K562 (cell line): ENCODE results near the gene HDGFL2. TPM values are rescaled to one million over a fixed set of nuclear protein-coding genes. Genes with fewer than 3 reads are reported as not detected.

ENCODE experiments used
- ATAC-seq: fragments of 200-7000 bp; cut with Tn5 transposase; 3 replicates; pipeline ENCODE4 v1.9.1; 2020; ENCODE audit warnings: moderate library complexity
- BruUV-seq: library from RNA; stranded (reverse); fragments of 400-500 nt; replicated peaks from 2 replicates; lab custom pipeline; 2021; lab: Mats Ljungman, UMichigan
- CTCF ChIA-PET: fragments of 300-600 bp; formaldehyde crosslinking; extraction: SDS; loops from one replicate; lab custom pipeline; 2021; ENCODE audit warnings: low intra/inter-chr PET ratio; lab: Yijun Ruan, JAX
- POLR2A ChIA-PET: fragments of 300-600, 350-650 bp; sonication (Branson Sonifier 250); formaldehyde crosslinking; extraction: SDS; loops from one replicate; lab custom pipeline; 2021; ENCODE audit warnings: antibody characterized with exemption, inconsistent platforms; lab: Yijun Ruan, JAX
- DNase-seq, 4 experiments: peaks; one replicate each; pipeline versions ENCODE4 v3.0.0 to v3.0.0-alpha.2; 2011 to 2018; ENCODE audit warnings: low spot score in 3 of 4, mixed read lengths in 3 of 4; ENCODE audit errors: extremely low read depth in 1 of 4
- FAIRE-seq: peaks from 2 replicates; lab custom pipeline; 2011; peaks lifted over from hg19 to GRCh38; lab: Jason Lieb, UNC
- H2AFZ ChIP-seq: 2 replicates; pipeline ENCODE4 v1.6.0; 2011; ENCODE audit warnings: low read depth, low read length, control low read depth, inconsistent platforms
- H3K27ac ChIP-seq: fragments of 200-600 bp; 3 replicates; pipeline ENCODE4 v1.8.0; 2011; ENCODE audit warnings: low read depth, mild to moderate bottlenecking, control low read depth, inconsistent platforms, low read length, moderate library complexity, mixed read lengths; ENCODE audit errors: extremely low read depth
- H3K27me3 ChIP-seq, 2 experiments: fragments of 300-600 bp in 1 of 2; 2 replicates in 1 of 2; 3 replicates in 1 of 2; pipeline versions ENCODE4 v1.6.0 to v1.8.0; 2011; ENCODE audit warnings: inconsistent platforms in 2 of 2, low read length in 2 of 2, mild to moderate bottlenecking in 1 of 2, mixed read lengths in 1 of 2, moderate library complexity in 1 of 2; ENCODE audit not compliant: control insufficient read depth in 2 of 2, insufficient read depth in 2 of 2
- H3K36me3 ChIP-seq: fragments of 300-600 bp; 3 replicates; pipeline ENCODE4 v1.8.0; 2011; ENCODE audit warnings: mild to moderate bottlenecking, low read length, inconsistent platforms; ENCODE audit not compliant: control insufficient read depth, insufficient read depth
- H3K4me1 ChIP-seq, 2 experiments: fragments of 200-600 bp in 1 of 2; replicated peaks in 1 of 2; 2 replicates in 1 of 2; 3 replicates in 1 of 2; pipeline versions ENCODE4 v1.5.1 to v1.8.0; 2011; ENCODE audit warnings: inconsistent platforms in 2 of 2, low read length in 2 of 2, mild to moderate bottlenecking in 1 of 2, mixed read lengths in 1 of 2, moderate library complexity in 1 of 2; ENCODE audit not compliant: control insufficient read depth in 2 of 2, insufficient read depth in 2 of 2
- H3K4me2 ChIP-seq: 2 replicates; pipeline ENCODE4 v1.6.1; 2011; ENCODE audit warnings: low read length, control low read depth, inconsistent platforms, mixed read lengths; ENCODE audit not compliant: insufficient read depth
- H3K4me3 ChIP-seq: fragments of 200-600 bp; sonication (generic), shearing (Covaris generic); 2 replicates; pipeline ENCODE4 v1.5.1; 2016; ENCODE audit warnings: control low read depth, inconsistent platforms
- H3K79me2 ChIP-seq: fragments of 200-600 bp; 3 replicates; pipeline ENCODE4 v1.8.0; 2011; ENCODE audit warnings: low read length, inconsistent platforms; ENCODE audit not compliant: control insufficient read depth, insufficient read depth
- H3K9ac ChIP-seq, 2 experiments: 2 replicates each; pipeline versions ENCODE4 v1.6.0 to v1.6.1; 2011; ENCODE audit warnings: low read depth in 2 of 2, low read length in 2 of 2, control low read depth in 1 of 2, inconsistent platforms in 1 of 2, mild to moderate bottlenecking in 1 of 2, mixed read lengths in 1 of 2; ENCODE audit not compliant: insufficient read depth in 1 of 2
- H3K9me1 ChIP-seq: one replicate; pipeline ENCODE4 v1.6.0; 2011; ENCODE audit warnings: inconsistent platforms, mild to moderate bottlenecking, low read length, moderate library complexity; ENCODE audit not compliant: control insufficient read depth, insufficient read depth
- H3K9me3 ChIP-seq: replicated peaks from 2 replicates; pipeline ENCODE4 v1.5.1; 2011; ENCODE audit warnings: low read depth, low read length, inconsistent platforms; ENCODE audit not compliant: control insufficient read depth, insufficient read depth
- H4K20me1 ChIP-seq: replicated peaks from 2 replicates; pipeline ENCODE4 v1.6.1; 2011; ENCODE audit warnings: low read length, inconsistent platforms, mixed read lengths; ENCODE audit not compliant: control insufficient read depth, insufficient read depth
- CREM ChIP-seq: IDR thresholded peaks from 2 replicates; pipeline ENCODE4 v1.6.1; 2014; ENCODE audit warnings: antibody characterized with exemption, low read depth
- IRF2 ChIP-seq: sonication (generic); formaldehyde crosslinking; IDR thresholded peaks from 2 replicates; pipeline ENCODE4 v1.8.1; 2022; ENCODE audit warnings: mild to moderate bottlenecking, missing genetic modification reagents
- L3MBTL2 ChIP-seq: fragments of 450-650 bp; IDR thresholded peaks from 2 replicates; pipeline ENCODE4 v1.6.1; 2016; ENCODE audit warnings: mild to moderate bottlenecking, moderate library complexity
- PTBP1 ChIP-seq: fragments of 200-400 bp; formaldehyde crosslinking; IDR thresholded peaks from 2 replicates; pipeline ENCODE4 v1.6.1; 2017; ENCODE audit warnings: low read depth, low read length
- RAD21 ChIP-seq, 2 experiments: fragments of 250-450 bp in 1 of 2; fragments of 450-650 bp in 1 of 2; sonication (Bioruptor Pico) in 1 of 2; formaldehyde crosslinking in 1 of 2; IDR thresholded peaks in 1 of 2; conservative IDR thresholded peaks in 1 of 2; 2 replicates each; pipeline versions ENCODE4 v1.4.0 to v1.8.0; 2020 to 2022; ENCODE audit warnings: mild to moderate bottlenecking in 2 of 2, moderate library complexity in 1 of 2
- RBFOX2 ChIP-seq: fragments of 200-400 bp; formaldehyde crosslinking; IDR thresholded peaks from 2 replicates; pipeline ENCODE4 v1.6.1; 2017; ENCODE audit warnings: low read depth, mild to moderate bottlenecking, low read length, moderate library complexity
- RBM17 ChIP-seq: fragments of 200-400 bp; formaldehyde crosslinking; IDR thresholded peaks from 2 replicates; pipeline ENCODE4 v1.6.1; 2017; ENCODE audit warnings: low read depth, mild to moderate bottlenecking, low read length, borderline replicate concordance
- ZNF830 ChIP-seq: fragments of 250-450 bp; sonication (Bioruptor Pico); IDR thresholded peaks from 2 replicates; pipeline ENCODE4 v1.5.0; 2021; ENCODE audit warnings: mild to moderate bottlenecking
- WGBS: fragments of 100-300 bp; shearing (Covaris generic); methylation state at CpG from one replicate; pipeline ENCODE4 v1.1.6; 2016; ENCODE audit warnings: low coverage, mixed read lengths; ENCODE audit not compliant: insufficient coverage; ENCODE audit errors: missing lambda C conversion rate; 5-methylcytosine and 5-hydroxymethylcytosine counted together
- in situ Hi-C: fragments of 300-500 bp; cut with MboI; formaldehyde crosslinking; loops from 4 replicates; pipeline ENCODE4 v1.15.0; 2018; ENCODE audit warnings: inconsistent platforms, mixed read lengths
- intact Hi-C: fragments of 100-400 bp; cut with micrococcal nuclease; formaldehyde crosslinking; loops from 2 replicates; pipeline ENCODE4 v1.14.2; 2022
- polyA plus RNA-seq, 8 experiments: library from polyadenylated mRNA; depleted of rRNA in 4 of 8; stranded (reverse) in 5 of 8; unstranded in 3 of 8; fragments of >200 nt; fragmentation: Nextera tagmentation in 2 of 8; fragmentation: Illumina TruSeq in 1 of 8; extraction: Ambion mirVana in 2 of 8; extraction: Trizol in 1 of 8; gene quantifications; 2 replicates each; pipeline versions ENCODE4 v1.2.1 to v1.2.3, GENCODE V29; 2011 to 2014; ENCODE audit warnings: inconsistent platforms in 1 of 8, missing spikeins in 1 of 8
- total RNA-seq, 7 experiments: library from RNA; depleted of rRNA in 6 of 7; stranded (reverse); fragments of >200 nt in 6 of 7; fragmentation: Illumina TruSeq in 2 of 7; extraction: Trizol in 2 of 7; gene quantifications; 2 replicates each; pipeline versions ENCODE4 v1.2.1 to v1.2.3, GENCODE V29; 2011 to 2021; ENCODE audit warnings: low replicate concordance in 1 of 7

Gene HDGFL2
- total and polyA plus RNA-seq, 9 of the 15 experiments (the other 6 are each of a cell fraction or from before 2014, with no cell fraction given): 0.13 to 61.7 (median 16.0) TPM

DNA sequence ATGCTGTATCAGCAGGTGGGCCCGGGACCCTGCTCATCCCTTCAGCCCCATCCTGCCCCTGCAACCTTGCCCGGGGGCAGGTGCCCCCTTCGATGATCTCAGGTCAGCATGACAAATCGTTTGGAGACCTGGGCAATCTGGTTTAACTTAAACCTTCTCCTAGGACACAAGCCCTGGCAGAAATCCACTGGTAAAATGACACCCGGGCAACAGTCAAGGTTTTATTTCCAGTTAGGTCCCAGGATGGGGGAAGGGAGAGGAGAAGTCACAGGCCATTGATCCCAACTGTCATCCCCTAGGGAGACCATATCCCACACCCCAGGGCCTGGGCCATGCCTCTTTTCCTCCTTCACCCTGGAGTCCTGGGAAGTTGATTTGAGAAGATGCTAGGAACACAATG lies 64.7 kb downstream of the HDGFL2 start:
- intact Hi-C loops (no loop called here), in situ Hi-C loops (no loop called here)
- H3K4me1 ChIP-seq: peaks cover 14 to 41% of the 10 kb centered on the region in 2 experiments; a peak in 4 of 5 replicates
- no peaks in the 10 kb centered on the region for H3K9me3 ChIP-seq
- no peak overlapping the region for H2AFZ ChIP-seq
- POLR2A ChIA-PET: interaction anchor here (0.8 kb wide), 1 partner anchor 83 kb away, joined by 4 read pairs; no protein-coding TSS in a partner anchor
- H3K9me1 ChIP-seq: no peaks in the 10 kb centered on the region
- H3K4me2 ChIP-seq: no peak overlapping the region
- H3K27ac ChIP-seq: no peak overlapping the region
- ATAC-seq (no peak), FAIRE-seq (no peak), DNase-seq (no peak)
- CTCF ChIA-PET: no interaction called here
- H3K79me2 ChIP-seq: peaks cover 33% of the 10 kb centered on the region; the same call in 2 of the 3 replicates
- BruUV-seq: no TSS peak
- 58% methylated on average over 5 of the region's 5 CpGs for WGBS
- peaks cover 9% of the 10 kb centered on the region; the same call in 1 of the 3 replicates for H3K36me3 ChIP-seq
- H3K4me3 ChIP-seq: no peak overlapping the region
- TF ChIP-seq RBM17 (no peak), IRF2 (CRISPR knock-in tag) (no peak), PTBP1 (no peak)
- H3K27me3 ChIP-seq: peaks cover 0 to 3% of the 10 kb centered on the region in 2 experiments; a peak in 3 of 5 replicates
- H3K9ac ChIP-seq: peak overlapping the region in 1 of 2 experiments; percentile 49; a peak in 1 of 4 replicates
- no peaks in the 10 kb centered on the region for H4K20me1 ChIP-seq

DNA sequence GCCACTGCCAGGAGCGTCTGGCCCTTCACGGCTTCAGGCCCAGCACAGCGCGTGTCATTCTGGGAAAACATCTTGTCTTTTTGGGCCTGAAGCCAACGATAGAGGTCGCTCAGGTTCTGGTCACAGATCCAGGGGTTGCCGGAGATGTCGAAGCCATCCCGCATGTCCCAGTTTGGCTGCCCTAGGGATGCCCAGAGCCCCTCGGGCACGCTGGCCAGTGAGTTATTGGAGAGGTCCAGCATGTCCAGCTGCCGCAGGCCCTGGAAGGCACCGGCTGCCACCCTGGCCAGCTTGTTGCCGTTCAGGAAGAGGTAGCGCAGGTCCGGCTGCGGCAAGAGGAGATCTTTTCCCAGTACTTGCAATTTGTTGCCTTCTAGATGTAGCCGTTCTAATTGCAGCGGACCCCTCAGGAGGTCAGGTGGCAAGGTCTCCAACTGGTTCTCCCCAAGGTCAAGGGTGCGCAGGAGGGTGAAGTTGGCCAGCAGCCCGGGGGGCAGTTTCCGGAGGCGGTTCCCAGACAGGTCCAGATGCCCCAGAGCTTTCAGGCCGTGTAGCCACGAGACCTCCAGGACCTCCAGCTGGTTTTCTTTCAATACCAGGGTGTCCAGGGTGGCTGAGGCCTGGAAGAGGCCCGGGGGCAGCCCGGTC lies 66.0 kb downstream of the HDGFL2 start:
- WGBS: 71% methylated on average over 27 of the region's 27 CpGs
- Histone ChIP-seq H3K9ac (peak overlapping the region in 1 of 2 experiments; percentile 83; a peak in 2 of 4 replicates), H4K20me1 (no peaks in the 10 kb centered on the region), H2AFZ (no peak overlapping the region), H3K9me3 (no peaks in the 10 kb centered on the region), H3K4me1 (peaks cover 14 to 51% of the 10 kb centered on the region in 2 experiments; a peak in 4 of 5 replicates), H3K79me2 (peaks cover 33% of the 10 kb centered on the region; the same call in 2 of the 3 replicates), H3K4me2 (no peak overlapping the region), H3K9me1 (no peaks in the 10 kb centered on the region), H3K27ac (no peak overlapping the region), H3K36me3 (peaks cover 9% of the 10 kb centered on the region; the same call in 1 of the 3 replicates), H3K27me3 (no peaks in the 10 kb centered on the region; a peak in 1 of 5 replicates), H3K4me3 (no peak overlapping the region)
- intact Hi-C loops: no loop called here
- no TSS peak for BruUV-seq
- in situ Hi-C loops: no loop called here
- DNase-seq: peak in 1 of 4 experiments; percentile 55
- ChIA-PET CTCF (no interaction called here), POLR2A (interaction anchor here (0.7 kb wide), 1 partner anchor 84 kb away, joined by 3 read pairs; no protein-coding TSS in a partner anchor)
- ATAC-seq: 0 out of 3 replicates have a peak, but pooled peaks have one; percentile 6
- peak; percentile 54 for FAIRE-seq
- TF ChIP-seq ZNF830 (CRISPR knock-in tag) (no peak), L3MBTL2 (peak; percentile 46; the same call in 1 of the 2 replicates), RAD21 (CRISPR knock-in tag; conservative IDR thresholded peaks at IDR 0.05 in 1 of 2, IDR thresholded peaks at IDR 0.05 in 1 of 2) (peak in 1 of 2 experiments; percentile 14; a peak in 1 of 4 replicates), RBFOX2 (peak; percentile 24; the same call in 1 of the 2 replicates), CREM (no peak)
